Stimulated activated CD4-positive, alpha-beta T cell treated with anti-CD3 and anti-CD28 coated beads, Interleukin-2, amount 100 ng/mL, for 4 hours (primary cell): Measurements from ENCODE around the gene RAP1GDS1.

Experiments used
- DNase-seq: peaks from one replicate; pipeline ENCODE4 v3.0.0-alpha.2; 2020; ENCODE audit warnings: low read depth

RAP1GDS1 gene

DNA sequence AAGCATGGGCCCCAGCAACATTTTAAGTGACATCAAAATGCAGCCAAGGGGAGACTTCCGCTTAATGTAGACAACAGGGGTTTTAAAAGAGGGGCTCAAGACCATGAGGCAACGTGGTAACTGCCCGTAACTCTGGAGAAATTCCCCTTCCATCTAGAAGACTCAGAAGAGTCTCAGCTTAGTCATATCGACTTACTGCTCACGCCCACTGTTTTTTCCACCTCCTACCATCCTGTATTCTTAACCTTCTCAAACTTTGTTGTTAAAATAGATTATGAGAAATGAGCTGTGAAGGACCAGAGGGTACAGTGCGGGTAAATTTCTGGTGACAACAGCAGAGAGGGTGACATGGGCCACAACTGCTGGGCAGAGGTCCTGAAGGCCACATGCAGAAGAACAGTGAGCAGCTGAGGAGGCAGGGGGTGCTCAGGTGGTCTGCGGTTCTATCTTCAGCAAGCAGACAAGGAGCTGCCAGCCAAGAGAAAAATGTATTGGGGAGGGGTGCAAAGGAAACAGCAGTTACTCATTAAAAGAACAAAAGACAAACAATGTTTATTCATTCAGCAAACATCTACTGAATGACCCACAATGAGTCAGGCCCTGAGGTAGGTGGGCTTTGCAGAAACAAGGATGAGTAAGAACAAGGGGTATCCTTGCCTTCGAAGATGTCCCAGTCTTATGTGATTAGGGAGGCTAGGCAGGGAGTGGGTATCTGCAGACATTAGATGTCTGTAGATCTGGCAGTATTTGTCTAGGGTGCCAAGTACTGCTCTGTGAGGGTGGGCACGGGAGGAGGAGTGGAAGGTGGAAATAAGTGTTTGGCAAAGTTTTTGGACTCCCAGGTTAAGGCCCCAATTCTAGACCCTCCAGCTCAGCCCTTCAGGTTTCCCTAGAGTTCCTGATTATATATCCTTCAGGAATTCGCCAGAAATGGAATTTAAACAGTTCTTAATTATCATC lies 221.9 kb downstream of the RAP1GDS1 start:
- peak; percentile 49 for DNase-seq

DNA sequence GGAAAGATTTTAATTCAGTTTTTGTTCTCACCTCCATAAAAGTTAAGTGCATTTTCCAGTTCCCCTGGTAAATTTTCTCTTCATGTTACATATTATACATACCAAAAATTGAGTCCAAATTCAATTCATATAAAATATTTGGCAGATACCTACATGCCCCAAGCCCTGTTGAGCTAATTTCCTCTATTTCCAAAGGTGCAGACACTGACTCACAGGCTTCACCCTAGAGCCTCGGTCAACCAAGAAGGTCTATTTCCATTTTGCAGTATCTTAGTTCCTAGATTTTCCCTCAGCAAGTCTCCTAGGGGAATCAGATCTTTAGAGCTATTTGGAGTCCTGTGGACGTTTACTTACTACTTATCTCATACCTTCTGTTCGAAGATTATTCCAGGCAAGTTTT lies 222.8 kb downstream of the RAP1GDS1 start:
- DNase-seq = no peak

DNA sequence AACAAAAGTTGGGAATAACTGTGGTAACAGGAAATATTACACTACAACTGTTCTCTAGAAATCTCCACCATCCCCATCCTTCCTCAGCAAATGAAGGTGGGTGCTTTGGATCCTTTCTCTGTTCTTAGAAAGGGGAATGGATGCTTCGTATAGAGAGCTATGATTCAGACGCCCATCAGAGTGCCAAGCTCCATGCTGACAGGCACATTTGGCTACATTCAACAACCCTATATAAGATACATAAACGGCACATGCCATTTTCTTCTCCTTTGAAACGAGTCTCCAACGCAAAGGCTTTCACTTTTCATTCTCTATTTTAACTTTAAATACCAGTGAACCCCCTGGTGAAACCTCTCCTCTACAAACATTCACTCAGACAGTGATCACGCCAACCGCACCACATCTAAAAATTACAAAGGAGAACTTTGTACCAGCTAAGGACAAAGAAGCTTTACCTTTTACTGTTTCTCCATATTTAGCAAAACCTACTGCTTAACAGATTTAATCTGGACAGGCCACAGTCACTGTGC lies 224.7 kb downstream of the RAP1GDS1 start:
- no peak for DNase-seq

DNA sequence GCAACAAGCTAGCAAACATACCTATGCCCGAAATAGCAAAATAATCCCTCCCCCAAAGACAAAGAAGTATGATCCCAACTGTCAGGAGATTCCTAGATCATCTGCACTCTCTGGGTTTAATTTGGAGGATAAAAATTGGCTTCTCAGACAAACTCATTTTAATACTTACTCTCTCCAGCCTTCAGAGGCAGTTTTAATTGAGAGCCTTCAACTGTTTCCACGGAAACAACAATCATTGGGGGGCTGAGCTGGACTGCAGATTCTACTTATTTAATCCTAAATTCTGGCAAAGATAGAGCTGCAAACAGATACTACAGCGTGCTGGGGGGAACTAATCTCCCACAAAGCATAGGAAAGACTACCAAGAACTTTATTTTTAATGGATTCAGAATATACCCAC lies 229.1 kb downstream of the RAP1GDS1 start:
- DNase-seq = no peak

DNA sequence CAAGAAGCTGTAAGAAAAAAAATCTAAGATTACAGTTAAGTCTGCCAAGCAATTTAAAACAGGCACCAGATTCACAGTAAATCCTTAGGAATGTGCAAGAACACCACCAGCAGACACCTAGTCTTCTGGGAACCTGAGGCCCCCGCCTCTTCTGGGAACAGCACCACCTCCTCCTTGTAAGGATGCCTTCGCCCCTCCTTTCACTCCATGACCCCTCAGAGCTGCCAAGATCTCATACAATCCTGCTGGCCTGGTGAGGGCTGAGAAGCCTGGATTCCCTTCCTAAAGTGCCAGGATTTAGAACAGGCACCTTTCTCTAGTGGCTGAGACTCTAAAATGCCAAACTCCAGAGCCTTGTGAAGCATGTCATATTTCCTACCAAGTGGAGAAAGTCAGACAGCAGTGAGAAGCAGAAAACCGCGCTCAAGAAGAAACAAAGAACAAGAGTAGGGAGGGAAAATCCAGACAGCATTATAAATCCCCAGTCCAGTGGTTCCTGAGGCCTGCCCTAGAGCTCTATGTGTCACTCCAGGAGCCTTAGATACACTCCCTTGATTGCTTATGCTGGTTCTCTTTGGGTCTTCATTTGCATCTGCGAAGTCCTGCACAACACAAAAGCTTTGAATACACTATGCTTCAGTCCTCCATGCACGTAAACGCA lies 230.8 kb downstream of the RAP1GDS1 start:
- no peak for DNase-seq

DNA sequence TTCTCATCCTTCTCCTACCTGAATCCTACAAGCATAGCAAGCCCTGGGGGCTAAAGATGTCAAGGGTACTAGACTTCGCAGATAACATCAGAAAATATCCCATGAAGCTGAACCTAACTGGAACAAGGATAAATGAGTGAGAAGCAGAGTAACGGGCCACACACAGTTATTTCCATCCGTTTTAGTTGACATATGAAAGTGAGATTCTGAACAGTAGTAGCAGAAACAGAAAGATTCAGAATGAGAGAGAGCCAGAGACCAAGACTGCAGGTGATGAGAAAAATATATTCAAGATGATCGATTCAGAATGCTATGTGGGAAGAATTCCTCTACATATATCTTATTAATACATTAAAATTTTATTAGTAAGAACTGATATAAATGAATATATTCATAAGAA lies 232.1 kb downstream of the RAP1GDS1 start:
- no peak for DNase-seq
